Natural killer cell (primary cell): Measurements from ENCODE around the gene BRD3. TPM values are rescaled to one million over a fixed set of nuclear protein-coding genes. Genes with fewer than 3 reads are reported as not detected.
A peak's percentile ranks its signal among the peaks of the same experiment; 100 is the strongest.
"Not testable (repeated sequence)": the region's sequence is repeated elsewhere in the genome, so short reads cannot be mapped to it uniquely, and the experiment has no call there.

ENCODE experiments used
- ATAC-seq, 3 donors: fragments of 150-1000 bp in 2 of 3; fragments of 200-7000 bp in 1 of 3; cut with Tn5 transposase; 1 replicate in 1 of 3; 2 replicates in 2 of 3; pipeline ENCODE4 v1.10.0; 2021; ENCODE audit warnings: mild to moderate bottlenecking in 2 of 3, moderate library complexity in 2 of 3
- DNase-seq, 2 donors: peaks; one replicate each; pipeline versions ENCODE4 v3.0.0 to v3.0.0-alpha.2; 2013 to 2021; ENCODE audit warnings: mixed read lengths in 1 of 2
- H3K27ac ChIP-seq: one replicate; pipeline ENCODE4 v1.5.1; 2013; ENCODE audit warnings: mild to moderate bottlenecking, low read length
- H3K27me3 ChIP-seq: one replicate; pipeline ENCODE4 v1.6.1; 2013; ENCODE audit warnings: low read length; ENCODE audit not compliant: control insufficient read depth, insufficient read depth
- H3K36me3 ChIP-seq: one replicate; pipeline ENCODE4 v1.6.1; 2013; ENCODE audit warnings: low read length; ENCODE audit not compliant: control insufficient read depth, insufficient read depth
- H3K4me1 ChIP-seq: one replicate; pipeline ENCODE4 v1.6.1; 2013; ENCODE audit warnings: low read length; ENCODE audit not compliant: control insufficient read depth, insufficient read depth
- H3K4me3 ChIP-seq: one replicate; pipeline ENCODE4 v1.5.1; 2013; ENCODE audit warnings: low read length
- H3K9me3 ChIP-seq: one replicate; pipeline ENCODE4 v1.6.1; 2013; ENCODE audit warnings: low read length; ENCODE audit not compliant: control insufficient read depth, insufficient read depth
- H3K27ac Mint-ChIP-seq, 2 donors: one replicate each; pipeline ENCODE4 v1.8.0; 2022; ENCODE audit warnings: mild to moderate bottlenecking in 2 of 2, mixed read lengths in 2 of 2, moderate library complexity in 1 of 2
- H3K27me3 Mint-ChIP-seq, 2 donors: one replicate each; pipeline ENCODE4 v1.8.0; 2022; ENCODE audit warnings: low read depth in 2 of 2, mixed read lengths in 2 of 2
- H3K36me3 Mint-ChIP-seq: one replicate; pipeline ENCODE4 v1.8.0; 2022; ENCODE audit warnings: mixed read lengths
- H3K4me1 Mint-ChIP-seq, 2 donors: one replicate each; pipeline ENCODE4 v1.8.0; 2022; ENCODE audit warnings: mixed read lengths in 2 of 2
- H3K4me3 Mint-ChIP-seq: one replicate; pipeline ENCODE4 v1.8.0; 2022; ENCODE audit warnings: mild to moderate bottlenecking, moderate library complexity, mixed read lengths
- H3K9me3 Mint-ChIP-seq, 2 donors: one replicate each; pipeline ENCODE4 v1.8.0; 2022; ENCODE audit warnings: mixed read lengths in 2 of 2
- CTCF ChIP-seq: fragments of 200-600 bp; IDR thresholded peaks from one replicate; pipeline ENCODE4 v1.8.0; 2022; ENCODE audit warnings: antibody characterized with exemption
- WGBS: methylation state at CpG from one replicate; pipeline ENCODE4 v1.1.7; 2013; ENCODE audit warnings: missing lambda C conversion rate; ENCODE audit not compliant: insufficient coverage; 5-methylcytosine and 5-hydroxymethylcytosine counted together
- intact Hi-C: fragments of 100-400 bp; cut with micrococcal nuclease; formaldehyde crosslinking; loops from one replicate; pipeline ENCODE4 v1.14.2; 2022
- total RNA-seq, 4 donors: library from RNA; stranded (reverse); fragments of 120-200 nt in 1 of 4; gene quantifications; one replicate each; pipeline versions ENCODE4 v1.2.3 to v1.2.4, GENCODE V29; 2013 to 2022

The BRD3 gene
- total RNA-seq, 3 donors from 2014 or later (not counting 1 experiment from before 2014, with no cell fraction given): 52.8 to 63.0 (median 52.8) TPM

- H3K36me3 ChIP-seq: no peaks in the 10 kb centered on the region
- peaks cover 19 to 29% of the 10 kb centered on the region in 2 donors for H3K27me3 Mint-ChIP-seq
- TF ChIP-seq CTCF: no peak
Measured at GRCh38 chr9:134073500-134073899, 5.7 kb upstream of the BRD3 start.

GRCh38 chr9:134072683-134073082 is 4.9 kb upstream of the BRD3 start:
- H3K4me1 ChIP-seq, H3K4me1 Mint-ChIP-seq, H3K27me3 ChIP-seq, H3K27ac ChIP-seq, H3K27ac Mint-ChIP-seq, intact Hi-C loops, H3K4me3 ChIP-seq, ATAC-seq, H3K36me3 ChIP-seq, H3K4me3 Mint-ChIP-seq, H3K36me3 Mint-ChIP-seq, H3K9me3 ChIP-seq, H3K9me3 Mint-ChIP-seq, DNase-seq: not testable (repeated sequence)
- H3K27me3 Mint-ChIP-seq: peaks cover 19 to 29% of the 10 kb centered on the region in 2 donors
- whole genome bisulfite sequencing: 82% methylated on average over 7 of the region's 7 CpGs

More at GRCh38 chr9:134073500-134073899, 5.7 kb upstream of the BRD3 start:
- no peak overlapping the region for H3K27ac Mint-ChIP-seq
- H3K4me1 ChIP-seq: peaks cover 6% of the 10 kb centered on the region
- DNase-seq: no peak
- no peak overlapping the region for H3K27ac ChIP-seq
- peaks cover 7% of the 10 kb centered on the region for H3K36me3 Mint-ChIP-seq
- peaks cover 0 to 5% of the 10 kb centered on the region in 2 donors for H3K9me3 Mint-ChIP-seq
- WGBS: 90% methylated on average over 6 of the region's 6 CpGs
- H3K4me1 Mint-ChIP-seq: no peaks in the 10 kb centered on the region
- ATAC-seq: no peak
- no peaks in the 10 kb centered on the region for H3K9me3 ChIP-seq
- intact Hi-C loops: no loop called here
- H3K4me3 ChIP-seq: no peak overlapping the region
- H3K4me3 Mint-ChIP-seq: no peak overlapping the region
- H3K27me3 ChIP-seq: peaks cover 7% of the 10 kb centered on the region

- Mint-ChIP-seq H3K27me3 (peaks cover 19 to 24% of the 10 kb centered on the region in 2 donors), H3K4me1 (peaks cover 4 to 7% of the 10 kb centered on the region in 2 donors), H3K9me3 (no peaks in the 10 kb centered on the region), H3K4me3 (peak overlapping the region; percentile 45), H3K36me3 (no peaks in the 10 kb centered on the region), H3K27ac (no peak overlapping the region)
- peaks cover 7% of the 10 kb centered on the region for H3K27me3 ChIP-seq
- ATAC-seq (no peak), DNase-seq (no peak)
- H3K36me3 ChIP-seq: no peaks in the 10 kb centered on the region
- intact Hi-C loops: no loop called here
- no peak for TF ChIP-seq CTCF
- 97% methylated on average over 12 of the region's 12 CpGs for WGBS
- H3K27ac ChIP-seq: no peak overlapping the region
- no peaks in the 10 kb centered on the region for H3K9me3 ChIP-seq
- H3K4me3 ChIP-seq: no peak overlapping the region
- peaks cover 16% of the 10 kb centered on the region for H3K4me1 ChIP-seq
Measured at GRCh38 chr9:134071149-134071548, 3.3 kb upstream of the BRD3 start.

GRCh38 chr9:134069480-134070399 is 1.9 kb upstream of the BRD3 start:
- TF ChIP-seq CTCF: no peak
- Mint-ChIP-seq H3K27ac (peak overlapping the region; percentile 86 to 87), H3K36me3 (no peaks in the 10 kb centered on the region), H3K4me3 (peak overlapping the region; percentile 86), H3K4me1 (peaks cover 13 to 21% of the 10 kb centered on the region in 2 donors), H3K27me3 (peaks cover 16 to 22% of the 10 kb centered on the region in 2 donors), H3K9me3 (no peaks in the 10 kb centered on the region)
- no peaks in the 10 kb centered on the region for H3K9me3 ChIP-seq
- peaks cover 30% of the 10 kb centered on the region for H3K4me1 ChIP-seq
- no peaks in the 10 kb centered on the region for H3K36me3 ChIP-seq
- peaks cover 7% of the 10 kb centered on the region for H3K27me3 ChIP-seq
- H3K27ac ChIP-seq: no peak overlapping the region
- DNase-seq (no peak), ATAC-seq (no peak)
- 80% methylated on average over 12 of the region's 12 CpGs for WGBS
- intact Hi-C loops: loop anchor here (2.0 to 10.0 kb wide), 2 partner anchors 45 to 925 kb away; partner anchors contain the start of gene BRD3OS
- no peak overlapping the region for H3K4me3 ChIP-seq
